RWPE2 (cell line): ENCODE results near the gene CARD9.

Experiments
- ATAC-seq: fragments of 200-7000 bp; cut with Tn5 transposase; 3 replicates; pipeline ENCODE4 v1.9.1; 2021; ENCODE audit warnings: low read depth
- DNase-seq: peaks from one replicate; pipeline ENCODE4 v3.0.0-alpha.2; 2020; ENCODE audit warnings: low spot score
- H3K27ac ChIP-seq: fragments of 450-650 bp; 2 replicates; pipeline ENCODE4 v1.5.1; 2017; ENCODE audit warnings: mild to moderate bottlenecking; ENCODE audit not compliant: poor library complexity, severe bottlenecking
- H3K27me3 ChIP-seq: fragments of 250-450 bp; sonication (Bioruptor Pico); 2 replicates; pipeline ENCODE4 v1.5.1; 2021; ENCODE audit warnings: mild to moderate bottlenecking, moderate library complexity; ENCODE audit not compliant: insufficient read depth, poor library complexity, severe bottlenecking
- H3K36me3 ChIP-seq: fragments of 250-450 bp; sonication (Bioruptor Pico); 2 replicates; pipeline ENCODE4 v1.5.1; 2020; ENCODE audit warnings: low read depth, mild to moderate bottlenecking, moderate library complexity
- H3K4me1 ChIP-seq: fragments of 250-450 bp; sonication (Bioruptor Pico); 2 replicates; pipeline ENCODE4 v1.5.1; 2021; ENCODE audit warnings: mild to moderate bottlenecking, moderate library complexity; ENCODE audit not compliant: insufficient read depth, poor library complexity, severe bottlenecking
- H3K4me3 ChIP-seq: fragments of 250-450 bp; sonication (Bioruptor Pico); 2 replicates; pipeline ENCODE4 v1.5.1; 2021; ENCODE audit warnings: mild to moderate bottlenecking, moderate library complexity; ENCODE audit not compliant: severe bottlenecking
- H3K9me3 ChIP-seq: fragments of 250-450 bp; sonication (Bioruptor Pico); 2 replicates; pipeline ENCODE4 v1.5.1; 2021; ENCODE audit warnings: mild to moderate bottlenecking, moderate library complexity; ENCODE audit not compliant: severe bottlenecking
- TF ChIP-seq, protein P1 (sequence below): fragments of 450-650 bp; IDR thresholded peaks from one replicate; pipeline ENCODE4 v1.5.1; 2017; ENCODE audit warnings: mild to moderate bottlenecking, moderate library complexity; ENCODE audit not compliant: poor library complexity, severe bottlenecking

Gene CARD9

DNA sequence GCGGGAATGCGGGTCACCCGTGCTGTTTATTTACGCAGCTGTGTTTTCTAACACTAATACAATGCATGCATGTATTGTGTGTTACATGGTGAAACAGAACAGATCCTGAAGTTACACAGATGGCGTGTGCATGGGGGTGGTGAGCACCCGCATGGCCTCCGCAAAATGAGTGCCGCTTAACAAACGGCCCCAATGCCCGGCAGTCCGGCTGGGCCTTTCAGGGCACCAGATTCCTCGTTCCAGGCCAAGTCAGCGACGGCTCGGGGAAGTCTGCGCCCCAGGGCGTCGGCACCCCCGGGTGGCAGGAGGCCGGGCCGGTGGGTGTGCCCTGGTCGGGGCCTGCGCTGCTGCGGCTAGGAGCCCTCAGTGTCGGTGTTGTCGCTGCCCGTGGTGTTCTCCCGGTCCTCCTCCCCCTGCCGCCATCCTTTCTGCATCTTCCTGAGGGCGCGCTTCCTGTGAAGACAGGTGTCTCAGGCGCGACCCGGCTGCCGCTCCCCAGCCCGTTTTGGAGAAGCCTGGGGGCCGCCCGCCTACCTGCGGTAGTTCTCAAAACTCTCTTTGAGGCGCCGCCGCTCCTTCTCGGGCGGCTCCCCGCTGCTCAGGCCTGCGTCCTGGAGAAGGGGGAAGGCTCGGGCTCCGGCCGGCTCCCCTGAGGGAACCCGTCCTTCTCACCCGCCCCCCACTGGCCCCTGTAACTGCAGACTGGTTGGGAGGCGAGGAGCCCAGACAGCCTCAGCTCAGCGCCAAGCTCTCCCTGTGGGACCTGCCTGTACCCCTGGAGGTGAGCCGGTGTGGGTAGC, 9.3 kb downstream of the CARD9 start:
- Histone ChIP-seq H3K36me3 (no peaks in the 10 kb centered on the region), H3K4me3 (peak overlapping the region; percentile 99), H3K27ac (peak overlapping the region; percentile 72), H3K9me3 (no peaks in the 10 kb centered on the region), H3K4me1 (no peaks in the 10 kb centered on the region), H3K27me3 (no peaks in the 10 kb centered on the region)
- TF ChIP-seq, protein P1, sequence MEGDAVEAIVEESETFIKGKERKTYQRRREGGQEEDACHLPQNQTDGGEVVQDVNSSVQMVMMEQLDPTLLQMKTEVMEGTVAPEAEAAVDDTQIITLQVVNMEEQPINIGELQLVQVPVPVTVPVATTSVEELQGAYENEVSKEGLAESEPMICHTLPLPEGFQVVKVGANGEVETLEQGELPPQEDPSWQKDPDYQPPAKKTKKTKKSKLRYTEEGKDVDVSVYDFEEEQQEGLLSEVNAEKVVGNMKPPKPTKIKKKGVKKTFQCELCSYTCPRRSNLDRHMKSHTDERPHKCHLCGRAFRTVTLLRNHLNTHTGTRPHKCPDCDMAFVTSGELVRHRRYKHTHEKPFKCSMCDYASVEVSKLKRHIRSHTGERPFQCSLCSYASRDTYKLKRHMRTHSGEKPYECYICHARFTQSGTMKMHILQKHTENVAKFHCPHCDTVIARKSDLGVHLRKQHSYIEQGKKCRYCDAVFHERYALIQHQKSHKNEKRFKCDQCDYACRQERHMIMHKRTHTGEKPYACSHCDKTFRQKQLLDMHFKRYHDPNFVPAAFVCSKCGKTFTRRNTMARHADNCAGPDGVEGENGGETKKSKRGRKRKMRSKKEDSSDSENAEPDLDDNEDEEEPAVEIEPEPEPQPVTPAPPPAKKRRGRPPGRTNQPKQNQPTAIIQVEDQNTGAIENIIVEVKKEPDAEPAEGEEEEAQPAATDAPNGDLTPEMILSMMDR = peak; percentile 84
- ATAC-seq (no peak), DNase-seq (no peak)

DNA sequence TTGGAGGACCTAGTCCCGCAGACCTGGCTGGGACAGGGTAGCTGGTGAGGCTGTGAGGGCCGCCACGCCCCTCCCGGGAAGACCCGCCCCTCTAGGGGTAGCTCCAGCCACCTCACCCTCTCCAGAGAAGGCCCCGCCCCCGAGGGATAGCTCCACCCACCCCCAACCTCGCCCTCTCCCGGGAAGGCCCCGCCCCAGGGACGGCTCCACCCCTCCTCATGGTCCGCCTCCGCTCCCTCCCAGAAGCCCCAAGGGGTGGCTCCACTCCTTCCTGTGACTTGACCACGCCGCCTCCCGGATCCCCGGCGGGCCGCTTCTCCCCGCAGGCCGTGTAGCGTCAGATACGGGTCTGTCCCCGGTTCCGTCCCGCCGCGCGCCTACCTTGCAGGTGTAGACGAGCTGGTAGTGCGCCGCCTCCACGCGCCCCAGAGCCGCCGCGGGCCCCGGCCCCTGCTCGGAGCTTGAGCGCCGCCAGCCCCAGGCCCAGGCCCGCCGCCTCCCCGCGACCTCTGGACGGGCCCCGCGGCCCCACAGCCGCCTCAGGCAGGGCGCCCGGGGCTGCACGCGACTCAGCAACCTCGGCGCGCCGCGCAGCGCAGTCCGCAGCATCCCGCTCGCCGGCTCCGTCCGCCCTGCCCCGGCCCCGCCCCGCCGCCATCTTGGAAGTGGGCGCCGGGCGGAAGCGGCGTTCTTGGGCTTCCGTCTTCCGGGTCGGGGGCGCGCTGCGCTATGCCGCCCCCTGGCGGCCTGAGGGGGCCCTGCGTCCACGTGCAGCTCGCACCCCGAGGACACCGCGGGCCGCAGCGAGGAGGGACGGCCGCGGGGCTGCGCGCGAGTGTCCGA, 10.1 kb downstream of the CARD9 start, which contains the start of gene DNLZ:
DNLZ (minus strand) TSS at position 639 of the 843 bp plus-strand sequence; CDS start at position 609, 30 bp downstream.
- Histone ChIP-seq H3K4me3 (peak within 1 kb of the TSS; percentile 99), H3K4me1 (no peaks in the 10 kb centered on the region), H3K9me3 (no peaks in the 10 kb centered on the region), H3K27me3 (no peaks in the 10 kb centered on the region), H3K36me3 (no peaks in the 10 kb centered on the region), H3K27ac (peak within 1 kb of the TSS; percentile 72)
- TF ChIP-seq, protein P1 = peak; percentile 98
- ATAC-seq (peak; percentile 75), DNase-seq (peak; percentile 96)

DNA sequence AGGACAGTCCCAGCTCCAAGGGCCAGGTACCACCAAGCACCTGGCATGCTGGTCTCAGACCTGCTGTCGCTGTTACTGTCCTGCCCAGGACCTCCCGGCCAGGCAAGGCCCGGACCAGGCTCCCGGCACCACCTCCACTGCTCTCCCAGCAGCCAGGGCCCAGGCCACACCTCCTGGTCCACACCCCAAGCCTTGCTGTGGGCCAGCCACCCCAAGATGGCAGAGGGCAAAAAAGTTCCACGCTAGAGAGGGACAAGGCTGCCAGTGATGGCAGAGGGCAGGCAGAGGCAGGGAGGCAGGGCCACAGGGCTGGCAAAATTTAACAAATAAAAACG, 11.1 kb downstream of the CARD9 start:
- no peak for ATAC-seq
- H3K27me3 ChIP-seq = no peaks in the 10 kb centered on the region
- TF ChIP-seq, protein P1 = no peak
- no peak overlapping the region for H3K27ac ChIP-seq
- no peak for DNase-seq
- no peak overlapping the region for H3K4me3 ChIP-seq
- H3K9me3 ChIP-seq = no peaks in the 10 kb centered on the region
- no peaks in the 10 kb centered on the region for H3K4me1 ChIP-seq
- H3K36me3 ChIP-seq = no peaks in the 10 kb centered on the region

DNA sequence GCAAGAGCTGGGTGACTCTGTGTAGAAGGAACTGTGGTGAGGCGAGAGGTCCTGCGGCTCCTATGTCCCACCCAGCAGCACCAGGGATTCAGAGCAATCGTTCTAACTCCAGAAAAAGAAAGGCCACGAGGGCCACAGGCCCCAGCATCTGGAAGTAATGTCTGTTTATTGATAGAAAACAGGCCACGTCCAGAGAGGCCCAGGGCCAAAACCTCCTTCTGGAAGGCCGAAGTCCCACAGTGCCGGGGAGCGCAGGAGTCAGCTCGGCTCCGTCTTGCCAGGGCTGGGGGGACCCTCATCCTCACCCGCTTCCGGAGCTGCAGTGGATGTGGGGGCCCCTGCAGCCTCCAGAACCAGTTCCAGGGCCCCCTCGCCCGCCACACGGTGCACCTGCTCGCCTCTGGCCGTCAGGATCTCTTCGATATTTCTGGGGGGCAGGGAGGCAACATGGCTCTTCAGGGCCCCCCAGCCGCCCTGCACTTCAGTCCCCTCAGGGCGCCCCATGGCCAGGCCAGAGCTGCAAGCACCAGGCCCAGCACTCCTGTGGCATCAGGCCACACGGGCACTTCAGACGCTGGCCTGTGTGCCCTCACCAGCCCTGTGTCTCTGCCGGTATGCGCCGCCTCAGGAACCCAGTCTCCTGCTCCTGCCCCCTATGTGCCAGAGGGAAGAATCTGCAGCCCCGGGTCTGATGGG, 11.6 kb downstream of the CARD9 start:
- no peaks in the 10 kb centered on the region for H3K4me1 ChIP-seq
- no peak for ATAC-seq
- H3K27ac ChIP-seq = no peak overlapping the region
- DNase-seq = no peak
- H3K27me3 ChIP-seq = no peaks in the 10 kb centered on the region
- no peaks in the 10 kb centered on the region for H3K36me3 ChIP-seq
- no peaks in the 10 kb centered on the region for H3K9me3 ChIP-seq
- no peak overlapping the region for H3K4me3 ChIP-seq
- TF ChIP-seq, protein P1 = no peak
